Endodermal cell (in vitro differentiated cells): Measurements from ENCODE around the gene KLHDC4. TPM values are rescaled to one million over a fixed set of nuclear protein-coding genes. Genes with fewer than 3 reads are reported as not detected.

Experiments used
- DNase-seq: peaks from one replicate; pipeline ENCODE4 v3.0.0-alpha.2; 2017
- H3K27ac ChIP-seq: 2 replicates; pipeline ENCODE4 v1.5.1; 2013; ENCODE audit warnings: mild to moderate bottlenecking, low read depth, low read length, moderate library complexity
- H3K27me3 ChIP-seq: 2 replicates; pipeline ENCODE4 v1.6.1; 2013; ENCODE audit warnings: mild to moderate bottlenecking, low read length, moderate library complexity; ENCODE audit not compliant: insufficient read depth, control insufficient read depth, poor library complexity, severe bottlenecking
- H3K36me3 ChIP-seq: 2 replicates; pipeline ENCODE4 v1.7.0; 2013; ENCODE audit warnings: mild to moderate bottlenecking, low read length, moderate library complexity; ENCODE audit not compliant: control insufficient read depth, insufficient read depth
- H3K4me1 ChIP-seq: one replicate; pipeline ENCODE4 v1.7.0; 2013; ENCODE audit warnings: low read length; ENCODE audit not compliant: control insufficient read depth, insufficient read depth
- H3K4me3 ChIP-seq: 2 replicates; pipeline ENCODE4 v1.5.1; 2013; ENCODE audit warnings: mild to moderate bottlenecking, low read length, moderate library complexity
- H3K9ac ChIP-seq: 2 replicates; pipeline ENCODE4 v1.6.1; 2013; ENCODE audit warnings: mild to moderate bottlenecking, low read length, moderate library complexity; ENCODE audit not compliant: poor library complexity, severe bottlenecking; ENCODE audit errors: extremely low read depth
- H3K9me3 ChIP-seq: 2 replicates; pipeline ENCODE4 v1.6.1; 2013; ENCODE audit warnings: mild to moderate bottlenecking, low read length, moderate library complexity; ENCODE audit not compliant: control insufficient read depth
- H3K27ac Mint-ChIP-seq: 2 replicates; pipeline ENCODE4 v1.8.0; 2020; ENCODE audit warnings: mixed read lengths
- H3K27me3 Mint-ChIP-seq: 2 replicates; pipeline ENCODE4 v1.8.0; 2021; ENCODE audit warnings: mild to moderate bottlenecking, mixed read lengths; ENCODE audit not compliant: insufficient read depth
- H3K36me3 Mint-ChIP-seq: 2 replicates; pipeline ENCODE4 v1.8.0; 2020; ENCODE audit warnings: low read depth, mixed read lengths
- H3K4me1 Mint-ChIP-seq: 2 replicates; pipeline ENCODE4 v1.8.0; 2020; ENCODE audit warnings: mixed read lengths
- H3K4me3 Mint-ChIP-seq: 2 replicates; pipeline ENCODE4 v1.8.0; 2020; ENCODE audit warnings: mild to moderate bottlenecking, moderate library complexity, mixed read lengths
- H3K9me3 Mint-ChIP-seq: 2 replicates; pipeline ENCODE4 v1.8.0; 2020; ENCODE audit warnings: mild to moderate bottlenecking, mixed read lengths
- CTCF ChIP-seq: fragments of 200-600 bp; sonication (generic); conservative IDR thresholded peaks from 2 replicates; pipeline ENCODE4 v1.5.0; 2021; ENCODE audit warnings: antibody characterized with exemption, mild to moderate bottlenecking
- WGBS, 2 experiments: methylation state at CpG; one replicate each; pipeline versions ENCODE4 v1.1.5 to v1.1.7; 2013; ENCODE audit warnings: missing lambda C conversion rate in 2 of 2, mixed read lengths in 1 of 2; ENCODE audit not compliant: insufficient coverage in 1 of 2, insufficient read length in 1 of 2; 5-methylcytosine and 5-hydroxymethylcytosine counted together
- total RNA-seq, 2 donors: library from RNA; stranded (reverse); fragmentation: NEBNext Ultra II Directional in 1 of 2; extraction: Animal tissue kit (Norgen Biotek cat#: 25700) in 1 of 2; gene quantifications; 2 replicates in 1 of 2; 3 replicates in 1 of 2; pipeline ENCODE4 v1.2.1, GENCODE V29; 2021

The KLHDC4 gene
- total RNA-seq, 2 donors from 2014 or later = 52.8 to 58.8 TPM

- Histone ChIP-seq H3K9me3 (no peaks in the 10 kb centered on the region), H3K4me1 (no peaks in the 10 kb centered on the region), H3K9ac (no peak overlapping the region), H3K36me3 (no peaks in the 10 kb centered on the region), H3K4me3 (no peak overlapping the region), H3K27ac (no peak overlapping the region), H3K27me3 (no peaks in the 10 kb centered on the region)
- WGBS, 2 experiments = 90 to 96% methylated on average over 17 of the region's 17 CpGs
- Mint-ChIP-seq H3K9me3 (no peaks in the 10 kb centered on the region), H3K27ac (no peak overlapping the region), H3K4me3 (no peak overlapping the region), H3K36me3 (no peaks in the 10 kb centered on the region), H3K27me3 (no peaks in the 10 kb centered on the region), H3K4me1 (no peaks in the 10 kb centered on the region)
- DNase-seq = no peak
- no peak for TF ChIP-seq CTCF
Measured at GRCh38 chr16:87680272-87680644, 85.5 kb downstream of the KLHDC4 start.

- Mint-ChIP-seq H3K4me1 (no peaks in the 10 kb centered on the region), H3K4me3 (no peak overlapping the region), H3K27ac (no peak overlapping the region), H3K27me3 (no peaks in the 10 kb centered on the region), H3K9me3 (no peaks in the 10 kb centered on the region), H3K36me3 (no peaks in the 10 kb centered on the region)
- no peaks in the 10 kb centered on the region for H3K4me1 ChIP-seq
- H3K27me3 ChIP-seq = no peaks in the 10 kb centered on the region
- TF ChIP-seq CTCF = no peak
- no peaks in the 10 kb centered on the region for H3K9me3 ChIP-seq
- WGBS, 2 experiments = 92 to 95% methylated on average over 7 to 18 of the region's 18 CpGs
- H3K27ac ChIP-seq = no peak overlapping the region
- H3K9ac ChIP-seq = no peak overlapping the region
- H3K4me3 ChIP-seq = no peak overlapping the region
- no peak for DNase-seq
- no peaks in the 10 kb centered on the region for H3K36me3 ChIP-seq
Measured at GRCh38 chr16:87679593-87680271, 86.1 kb downstream of the KLHDC4 start.

- Histone ChIP-seq H3K27me3 (no peaks in the 10 kb centered on the region), H3K4me3 (no peak overlapping the region), H3K4me1 (no peaks in the 10 kb centered on the region), H3K36me3 (no peaks in the 10 kb centered on the region), H3K9me3 (no peaks in the 10 kb centered on the region), H3K9ac (no peak overlapping the region), H3K27ac (no peak overlapping the region)
- 78 to 80% methylated on average over 14 of the region's 14 CpGs for WGBS, 2 experiments
- no peak for TF ChIP-seq CTCF
- H3K4me1 Mint-ChIP-seq = no peaks in the 10 kb centered on the region
- H3K9me3 Mint-ChIP-seq = no peaks in the 10 kb centered on the region
- no peak for DNase-seq
- H3K27me3 Mint-ChIP-seq = no peaks in the 10 kb centered on the region
- no peak overlapping the region for H3K27ac Mint-ChIP-seq
- H3K4me3 Mint-ChIP-seq = no peak overlapping the region
- no peaks in the 10 kb centered on the region for H3K36me3 Mint-ChIP-seq
Measured at GRCh38 chr16:87678618-87679017, 87.2 kb downstream of the KLHDC4 start.
